HG02884 (cell line): ENCODE results near the gene MLLT10.

Experiments
- ATAC-seq: cut with Tn5 transposase; IDR thresholded peaks from one replicate; pipeline ENCODE4 v1.9.1; 2021; ENCODE audit warnings: mild to moderate bottlenecking, moderate library complexity; ENCODE audit not compliant: unreplicated experiment

Gene MLLT10

GRCh38 chr10:21501091-21501490 lies 32.9 kb upstream of the MLLT10 start:
- ATAC-seq, result no peak

GRCh38 chr10:21501731-21502347 lies 32.2 kb upstream of the MLLT10 start:
- no peak for ATAC-seq

- ATAC-seq, result no peak
These were observed 31.7 kb upstream of the MLLT10 start for GRCh38 chr10:21502348-21502740.

GRCh38 chr10:21503542-21503941 lies 30.5 kb upstream of the MLLT10 start:
- ATAC-seq, result no peak

GRCh38 chr10:21505711-21506278 lies 28.2 kb upstream of the MLLT10 start:
- no peak for ATAC-seq

GRCh38 chr10:21506351-21506750 lies 27.7 kb upstream of the MLLT10 start:
- ATAC-seq, result no peak

- no peak for ATAC-seq
These were observed 26.9 kb upstream of the MLLT10 start for GRCh38 chr10:21507150-21507549.

GRCh38 chr10:21508706-21509331 lies 25.2 kb upstream of the MLLT10 start:
- ATAC-seq, result no peak

- no peak for ATAC-seq
These were observed 24.4 kb upstream of the MLLT10 start for GRCh38 chr10:21509341-21510240.

- no peak for ATAC-seq
These were observed 23.6 kb upstream of the MLLT10 start for GRCh38 chr10:21510241-21511094.

GRCh38 chr10:21511095-21511570 lies 22.9 kb upstream of the MLLT10 start:
- no peak for ATAC-seq

GRCh38 chr10:21511946-21512572 lies 22.0 kb upstream of the MLLT10 start:
- ATAC-seq, result no peak

GRCh38 chr10:21512573-21513404 lies 21.2 kb upstream of the MLLT10 start:
- no peak for ATAC-seq

- ATAC-seq, result no peak
These were observed 20.6 kb upstream of the MLLT10 start for GRCh38 chr10:21513405-21513788.

GRCh38 chr10:21514129-21514817 lies 19.8 kb upstream of the MLLT10 start:
- no peak for ATAC-seq

GRCh38 chr10:21514818-21515351 lies 19.1 kb upstream of the MLLT10 start:
- ATAC-seq, result no peak

- no peak for ATAC-seq
These were observed 18.4 kb upstream of the MLLT10 start for GRCh38 chr10:21515361-21516241.
